22Rv1 (cell line): ENCODE data around the gene GRB2.

Experiments
- CTCF ChIP-seq: fragments of 450-650 bp; IDR thresholded peaks from 2 replicates; pipeline ENCODE4 v1.5.1; 2017; ENCODE audit warnings: mild to moderate bottlenecking
- ZFX ChIP-seq: fragments of 450-650 bp; IDR thresholded peaks from 2 replicates; pipeline ENCODE4 v1.6.1; 2017; ENCODE audit warnings: antibody characterized with exemption, borderline replicate concordance

- no peak for TF ChIP-seq CTCF
- TF ChIP-seq ZFX = no peak
These were observed 58.6 kb downstream of the GRB2 start for GRCh38 chr17:75346906-75347305.
